GM21723 (cell line): ENCODE measurements around the gene VASP.

Experiments used
- ATAC-seq: cut with Tn5 transposase; IDR thresholded peaks from one replicate; pipeline ENCODE4 v1.9.1; 2021; ENCODE audit warnings: mild to moderate bottlenecking, moderate library complexity; ENCODE audit not compliant: unreplicated experiment

Gene VASP

DNA sequence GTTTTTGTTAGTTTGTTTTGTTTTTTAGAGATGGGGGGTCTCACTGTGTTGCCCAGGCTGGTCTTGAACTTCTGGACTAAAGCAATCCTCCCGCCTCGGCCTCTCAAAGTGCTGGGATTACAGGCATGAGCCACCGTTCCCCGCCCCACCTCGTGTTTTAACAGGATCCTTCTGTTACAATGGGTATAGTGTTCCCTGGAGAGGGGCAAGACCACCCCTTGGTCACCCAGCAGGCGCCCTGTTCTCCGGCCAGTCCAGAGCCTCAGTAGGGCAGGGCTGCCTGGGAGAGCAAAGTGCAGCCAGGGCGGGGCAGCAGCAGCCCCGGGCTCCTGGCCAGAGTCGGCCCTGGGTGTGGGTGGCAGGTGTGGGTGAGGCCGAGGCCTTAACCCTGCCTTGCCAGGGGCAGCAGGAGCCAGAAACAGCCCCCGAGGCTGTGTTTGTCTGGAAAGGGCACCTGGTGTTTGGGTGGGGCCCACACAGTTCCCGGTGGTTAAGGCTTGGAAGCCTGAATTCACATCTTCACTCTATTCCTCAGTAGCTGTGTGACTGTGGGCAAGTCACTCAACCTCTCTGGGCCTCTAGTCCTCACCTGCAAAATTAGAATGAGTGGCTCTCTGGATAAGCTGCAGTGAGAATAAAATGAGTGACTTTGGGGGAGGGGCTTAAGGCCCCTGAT, 7.2 kb downstream of the VASP start:
- ATAC-seq: no peak

DNA sequence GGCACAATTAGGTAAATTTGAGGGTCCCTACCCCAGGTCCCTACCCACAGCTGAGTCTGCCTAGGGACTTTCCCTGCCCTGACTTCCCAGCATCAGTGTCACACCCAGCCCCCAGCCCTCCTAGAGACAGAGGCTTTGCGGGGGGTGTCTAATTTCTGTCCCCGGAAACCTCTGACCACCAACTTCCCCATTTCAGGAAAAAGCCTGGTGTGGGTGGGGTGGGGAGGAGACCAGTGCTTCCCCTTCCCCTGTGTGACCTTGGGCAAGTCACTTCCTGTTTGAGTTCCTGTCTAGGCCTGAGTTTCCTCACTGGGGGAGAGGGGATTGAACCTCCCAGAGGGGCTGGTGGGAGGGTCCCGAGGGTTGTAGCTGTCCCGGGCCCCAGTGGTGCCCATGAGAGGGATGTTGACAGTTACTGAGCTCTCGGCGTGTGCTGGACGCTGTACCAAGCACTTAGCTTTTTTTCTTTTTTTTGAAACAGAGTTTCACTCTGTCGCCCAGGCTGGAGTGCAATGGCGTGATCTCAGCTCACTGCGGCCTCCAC, 7.9 kb downstream of the VASP start:
- ATAC-seq: peak; percentile 32

DNA sequence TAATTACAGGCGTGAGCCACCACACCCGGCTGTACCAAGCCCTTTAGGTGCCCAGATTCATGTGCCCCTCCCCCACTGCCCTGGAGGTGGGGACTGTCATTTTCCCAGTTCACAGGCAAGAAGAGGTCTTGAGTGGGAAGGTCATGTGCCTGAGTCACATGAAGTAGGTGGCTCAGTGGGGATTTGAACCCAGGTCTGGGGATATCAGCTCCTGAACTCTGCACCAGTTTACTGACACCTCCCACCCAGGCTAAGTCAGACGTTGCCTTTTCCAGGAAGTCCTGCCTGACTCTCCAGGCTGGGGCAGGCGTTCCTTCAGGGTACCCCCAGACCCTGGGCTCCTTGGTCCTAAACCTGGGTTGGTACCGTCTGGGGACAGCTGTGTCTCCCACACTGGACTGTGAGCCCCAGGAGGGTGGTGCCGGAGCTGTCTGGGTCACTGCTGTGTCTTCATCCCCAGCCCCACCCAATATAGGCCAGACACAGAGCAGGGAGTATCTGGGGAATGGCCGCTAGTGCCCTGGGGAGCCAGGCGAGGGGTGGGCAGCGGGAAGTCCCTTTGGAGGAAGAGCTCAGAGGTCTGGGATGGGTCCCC, 8.6 kb downstream of the VASP start:
- no peak for ATAC-seq

DNA sequence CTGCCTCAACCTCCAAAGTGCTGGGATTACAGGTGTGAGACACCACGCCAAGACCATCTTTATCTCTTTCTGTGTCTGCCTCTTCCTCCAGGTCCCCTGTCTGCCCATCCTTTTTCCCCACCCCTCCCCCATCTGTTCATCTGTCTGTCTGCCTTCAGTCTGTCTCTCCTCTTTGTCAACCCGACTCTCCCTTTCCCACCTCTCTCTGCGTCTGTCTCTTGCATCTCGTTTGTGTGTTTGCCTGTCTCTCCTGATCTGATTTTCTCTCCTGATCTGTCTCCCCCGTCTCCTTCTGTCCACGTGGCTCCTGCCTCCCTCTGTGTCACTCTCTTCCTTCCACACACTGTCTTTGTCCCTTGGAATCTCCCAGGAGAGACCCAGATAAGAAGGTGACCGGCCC, 10.0 kb downstream of the VASP start:
- ATAC-seq: no peak

DNA sequence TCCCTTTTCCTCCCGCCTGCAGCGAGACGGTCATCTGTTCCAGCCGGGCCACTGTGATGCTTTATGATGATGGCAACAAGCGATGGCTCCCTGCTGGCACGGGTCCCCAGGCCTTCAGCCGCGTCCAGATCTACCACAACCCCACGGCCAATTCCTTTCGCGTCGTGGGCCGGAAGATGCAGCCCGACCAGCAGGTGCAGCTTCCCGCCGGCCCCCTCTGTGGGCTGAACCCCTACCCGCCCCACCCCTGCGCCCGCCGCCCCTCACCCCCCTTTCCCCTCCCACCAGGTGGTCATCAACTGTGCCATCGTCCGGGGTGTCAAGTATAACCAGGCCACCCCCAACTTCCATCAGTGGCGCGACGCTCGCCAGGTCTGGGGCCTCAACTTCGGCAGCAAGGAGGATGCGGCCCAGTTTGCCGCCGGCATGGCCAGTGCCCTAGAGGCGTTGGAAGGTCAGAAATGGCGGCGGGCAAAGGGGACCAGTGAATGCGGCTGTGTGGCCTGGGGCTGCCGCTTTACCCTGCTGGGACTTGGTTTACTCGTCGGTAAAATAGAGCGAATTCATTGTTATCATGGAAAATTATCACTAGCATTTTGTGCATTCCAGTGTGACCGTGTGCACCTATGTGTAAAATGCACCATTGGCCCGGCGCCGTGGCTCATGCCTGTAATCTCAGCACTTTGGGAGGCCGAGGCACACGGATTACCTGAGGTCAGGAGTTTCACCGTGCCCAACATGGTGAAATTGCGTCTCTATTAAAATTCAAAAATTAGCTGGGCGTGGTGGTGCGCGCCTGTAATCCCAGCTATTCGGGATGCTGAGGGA, 10.6 kb downstream of the VASP start:
- ATAC-seq: no peak

DNA sequence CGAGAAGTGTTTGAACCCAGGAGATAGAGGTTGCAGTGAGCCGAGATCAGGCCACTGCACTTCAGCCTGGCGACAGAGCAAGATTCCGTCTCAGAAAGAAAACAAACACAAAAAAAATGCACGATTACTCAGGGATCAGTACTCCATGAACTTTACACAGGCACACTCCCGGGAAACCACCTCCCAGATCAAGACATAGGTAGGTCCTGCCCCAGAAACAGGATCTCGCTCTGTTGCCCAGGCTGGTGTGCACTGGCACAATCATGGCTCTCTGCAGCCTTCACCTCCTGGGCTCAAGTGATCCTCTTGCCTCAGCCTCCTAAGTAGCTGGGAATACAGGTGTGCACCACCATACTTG, 11.2 kb downstream of the VASP start:
- ATAC-seq: no peak

DNA sequence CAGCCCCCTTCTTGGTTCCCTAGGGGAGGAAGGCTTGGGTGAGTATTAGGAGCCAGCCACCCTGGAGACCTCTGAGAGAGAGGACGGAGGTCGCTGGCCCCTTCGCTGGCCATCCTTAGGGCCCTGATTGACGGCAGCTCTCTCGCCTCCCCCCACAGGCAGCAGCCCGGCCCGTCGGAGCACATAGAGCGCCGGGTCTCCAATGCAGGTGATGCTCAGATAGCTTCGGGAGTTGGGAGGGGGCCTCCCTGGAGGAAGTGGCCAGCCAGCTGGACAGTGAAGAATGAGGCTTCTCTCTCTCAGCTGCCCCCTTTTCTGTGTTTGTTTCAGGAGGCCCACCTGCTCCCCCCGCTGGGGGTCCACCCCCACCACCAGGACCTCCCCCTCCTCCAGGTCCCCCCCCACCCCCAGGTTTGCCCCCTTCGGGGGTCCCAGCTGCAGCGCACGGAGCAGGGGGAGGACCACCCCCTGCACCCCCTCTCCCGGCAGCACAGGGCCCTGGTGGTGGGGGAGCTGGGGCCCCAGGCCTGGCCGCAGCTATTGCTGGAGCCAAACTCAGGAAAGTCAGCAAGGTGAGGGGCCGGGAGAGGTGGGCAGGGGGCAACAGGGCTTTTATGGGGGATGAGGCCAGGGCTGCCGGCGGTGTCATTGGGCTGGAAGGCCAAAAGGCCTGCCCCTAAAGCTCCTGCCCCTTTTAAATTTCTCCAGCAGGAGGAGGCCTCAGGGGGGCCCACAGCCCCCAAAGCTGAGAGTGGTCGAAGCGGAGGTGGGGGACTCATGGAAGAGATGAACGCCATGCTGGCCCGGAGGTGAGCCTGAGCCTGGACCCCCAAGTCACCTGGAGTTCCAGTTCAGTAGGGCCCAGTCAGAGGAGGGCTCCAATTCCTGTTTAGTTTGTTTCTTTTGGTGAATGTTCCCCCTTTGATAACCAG, 15.0 kb downstream of the VASP start:
- no peak for ATAC-seq

DNA sequence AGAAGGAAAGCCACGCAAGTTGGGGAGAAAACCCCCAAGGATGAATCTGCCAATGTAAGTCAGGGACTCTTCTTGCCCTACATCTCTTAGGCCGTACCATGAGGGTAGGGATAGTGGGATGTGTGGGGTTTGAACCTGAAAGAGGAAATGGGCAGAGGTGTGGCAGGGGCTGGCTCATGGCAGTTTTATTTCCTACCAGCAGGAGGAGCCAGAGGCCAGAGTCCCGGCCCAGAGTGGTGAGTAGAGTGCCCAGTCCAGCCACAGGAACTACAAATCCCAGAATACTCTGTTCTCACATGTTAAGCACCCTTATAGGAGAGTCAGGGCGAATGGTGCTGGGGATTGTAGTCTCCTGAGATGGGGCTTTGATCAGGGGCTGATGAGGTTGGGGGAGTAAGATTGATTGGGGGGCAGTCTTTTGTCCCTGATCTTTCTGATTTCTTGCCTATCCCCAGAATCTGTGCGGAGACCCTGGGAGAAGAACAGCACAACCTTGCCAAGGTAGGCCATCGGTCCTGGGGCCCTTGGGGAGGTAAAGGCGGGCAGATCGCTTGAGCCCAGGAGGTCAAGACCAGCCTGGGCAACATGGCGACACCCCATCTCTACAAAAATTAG, 16.5 kb downstream of the VASP start:
- peak; percentile 79 for ATAC-seq

DNA sequence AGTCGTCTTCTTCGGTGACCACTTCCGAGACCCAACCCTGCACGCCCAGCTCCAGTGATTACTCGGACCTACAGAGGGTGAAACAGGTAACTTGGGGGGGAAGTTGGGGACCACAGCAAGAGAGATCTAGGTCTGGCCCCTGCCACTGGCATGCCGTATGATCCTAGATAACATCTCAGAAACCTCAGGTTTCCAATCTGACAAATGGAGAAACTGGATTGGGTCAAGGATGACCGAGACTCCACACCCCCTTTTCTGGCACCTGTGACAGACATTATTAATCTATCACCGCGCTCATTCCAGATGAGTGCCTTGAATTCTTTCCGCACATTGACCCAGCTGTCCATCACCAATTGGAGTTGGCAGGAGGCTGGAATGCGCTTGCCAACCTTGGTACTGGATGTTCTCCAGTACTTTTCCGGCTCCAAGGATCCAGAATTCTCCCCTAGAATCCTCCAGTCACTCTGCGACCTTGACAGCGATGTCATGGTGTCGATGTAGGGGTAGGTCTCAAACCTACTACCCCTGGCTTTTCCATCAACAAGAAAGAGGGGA, 17.4 kb downstream of the VASP start:
- no peak for ATAC-seq

DNA sequence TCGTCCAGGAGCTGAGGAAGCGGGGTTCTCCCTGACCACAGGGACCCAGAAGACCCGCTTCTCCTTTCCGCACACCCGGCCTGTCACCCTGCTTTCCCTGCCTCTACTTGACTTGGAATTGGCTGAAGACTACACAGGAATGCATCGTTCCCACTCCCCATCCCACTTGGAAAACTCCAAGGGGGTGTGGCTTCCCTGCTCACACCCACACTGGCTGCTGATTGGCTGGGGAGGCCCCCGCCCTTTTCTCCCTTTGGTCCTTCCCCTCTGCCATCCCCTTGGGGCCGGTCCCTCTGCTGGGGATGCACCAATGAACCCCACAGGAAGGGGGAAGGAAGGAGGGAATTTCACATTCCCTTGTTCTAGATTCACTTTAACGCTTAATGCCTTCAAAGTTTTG, 18.9 kb downstream of the VASP start:
- ATAC-seq: no peak

DNA sequence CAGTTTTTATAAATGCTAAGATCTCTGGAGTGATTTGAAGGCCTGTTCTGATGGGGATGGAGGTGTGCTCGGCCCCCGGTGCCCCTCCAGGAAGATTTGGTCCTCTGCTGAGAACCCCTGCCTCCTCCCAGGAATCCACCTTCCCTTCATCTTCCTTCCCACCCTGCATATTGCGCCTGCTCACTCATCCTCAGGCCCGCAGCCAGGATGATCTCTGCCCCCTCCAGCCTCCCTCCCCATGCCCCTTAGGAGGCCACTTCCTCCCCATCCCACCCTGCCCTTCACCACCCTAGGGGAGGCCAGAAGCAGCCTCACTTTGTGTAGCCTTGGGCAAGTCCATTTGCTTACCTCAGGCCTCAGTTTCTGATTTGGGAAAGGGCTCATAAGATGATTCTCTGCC, 19.7 kb downstream of the VASP start:
- no peak for ATAC-seq

DNA sequence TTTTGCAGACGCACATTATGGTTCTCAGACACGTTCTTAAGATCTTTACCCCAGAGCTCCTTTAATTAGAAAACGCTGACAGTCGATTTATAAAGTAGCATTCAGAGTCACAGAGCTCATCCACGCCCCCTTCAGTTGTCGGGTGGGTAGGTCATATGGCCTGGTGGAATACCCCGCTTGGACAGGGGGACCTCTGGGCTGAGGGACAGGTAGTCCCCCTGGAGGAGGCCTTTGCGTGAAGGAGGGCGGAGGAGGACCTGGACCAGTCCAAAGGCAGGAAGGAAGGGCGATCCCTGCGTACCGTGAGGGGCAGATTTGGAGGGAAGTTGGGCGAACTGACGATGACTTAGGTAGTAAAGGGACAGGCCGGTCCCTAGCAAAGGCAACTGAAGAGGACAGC, 20.5 kb downstream of the VASP start:
- no peak for ATAC-seq

DNA sequence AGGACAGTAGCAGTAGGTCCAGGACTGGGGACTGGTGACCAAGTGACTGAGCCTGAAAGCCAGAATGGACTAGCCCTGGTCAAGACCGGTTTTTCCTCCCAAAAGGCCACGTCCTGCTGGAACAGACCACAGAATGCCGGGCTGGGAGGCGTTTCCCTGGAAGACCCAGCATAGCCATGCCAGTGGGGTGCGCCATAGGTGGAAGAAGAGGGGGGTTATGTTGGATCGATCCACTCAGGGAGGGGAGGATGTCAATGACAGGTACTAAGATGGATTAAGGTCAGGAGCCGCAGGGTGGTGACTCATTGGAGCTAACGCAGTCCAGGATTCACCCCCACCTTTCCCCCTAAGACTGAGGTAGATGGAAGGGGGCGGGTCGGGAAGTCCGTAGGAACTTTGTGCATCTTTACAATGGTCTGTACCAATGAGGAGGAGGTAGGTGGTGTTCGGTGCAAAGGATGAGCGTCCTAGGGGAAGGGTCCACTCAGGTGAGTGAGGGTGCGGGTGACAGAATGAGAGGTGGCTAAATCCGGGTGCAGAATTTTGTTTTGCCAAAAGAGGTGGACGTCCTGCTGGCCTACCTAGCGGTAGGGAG, 21.0 kb downstream of the VASP start:
- no peak for ATAC-seq

DNA sequence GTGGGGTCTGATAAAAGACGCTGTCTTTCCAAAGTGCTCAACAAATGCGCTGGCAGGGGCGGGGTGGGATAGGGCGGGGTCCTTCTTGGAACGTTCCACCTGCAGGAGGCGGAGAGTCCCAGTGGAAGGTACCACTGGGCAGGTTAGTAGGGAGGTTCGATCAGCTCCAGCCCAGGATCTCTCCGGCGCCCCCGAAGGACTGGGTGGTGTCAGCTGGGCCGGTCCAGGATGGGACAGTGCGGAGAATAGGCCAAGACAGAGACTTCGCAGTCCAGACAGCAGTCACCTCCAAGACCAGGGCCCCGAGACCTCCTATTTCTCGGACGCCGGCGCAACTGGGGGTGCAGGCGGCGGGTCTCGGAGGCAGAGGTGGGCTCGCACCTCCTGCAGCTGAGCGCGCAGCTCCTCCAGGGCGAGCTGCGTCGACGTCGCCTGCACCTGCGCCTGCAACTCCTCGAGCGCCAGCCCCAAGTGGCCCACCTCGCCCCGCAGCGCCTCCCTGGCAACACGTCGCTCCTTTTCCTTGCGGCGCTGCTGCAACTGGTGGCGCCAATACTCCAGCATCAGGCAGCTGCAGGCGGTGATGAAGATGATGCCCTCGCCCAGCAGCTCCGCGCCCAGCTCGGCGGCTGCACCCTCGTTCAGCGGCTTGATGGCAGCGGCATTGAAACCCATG, 21.6 kb downstream of the VASP start:
- no peak for ATAC-seq

DNA sequence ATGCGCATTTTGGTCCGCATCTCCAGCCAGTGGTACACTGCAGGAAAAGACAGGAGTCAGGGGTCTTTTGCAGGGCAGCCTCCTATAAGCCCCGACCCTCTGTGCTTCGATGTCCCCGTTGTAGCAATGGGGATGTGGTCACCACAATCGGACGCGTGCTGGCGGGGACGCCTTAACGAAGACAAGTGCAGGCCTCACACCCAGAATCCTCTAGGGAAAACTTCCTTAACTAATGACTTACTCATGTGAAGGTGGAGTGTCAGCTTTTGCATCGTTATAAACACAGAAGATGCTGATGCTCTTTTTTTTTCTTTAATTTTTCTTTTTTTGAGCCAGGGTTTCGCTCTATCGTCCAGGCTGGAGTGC, 22.1 kb downstream of the VASP start:
- ATAC-seq: no peak

DNA sequence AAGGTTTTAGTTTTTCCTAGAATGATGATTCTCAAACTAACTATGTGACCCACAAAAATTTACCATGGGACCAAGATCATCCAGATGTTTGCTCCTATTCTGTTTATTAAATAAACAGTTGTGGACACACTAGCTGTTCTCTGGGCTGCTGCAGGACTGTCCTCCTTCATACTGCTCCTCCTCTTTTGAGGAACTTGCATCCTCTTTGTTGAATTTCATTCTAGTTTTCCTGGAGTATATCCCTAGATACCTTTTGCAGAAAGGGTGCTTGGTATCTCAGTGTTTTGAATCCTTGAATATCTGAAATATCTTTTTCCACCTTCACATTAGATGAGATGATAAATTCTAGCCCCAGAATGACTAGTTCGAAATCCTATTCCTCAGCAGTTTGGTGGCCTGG, 24.1 kb downstream of the VASP start:
- ATAC-seq: no peak

DNA sequence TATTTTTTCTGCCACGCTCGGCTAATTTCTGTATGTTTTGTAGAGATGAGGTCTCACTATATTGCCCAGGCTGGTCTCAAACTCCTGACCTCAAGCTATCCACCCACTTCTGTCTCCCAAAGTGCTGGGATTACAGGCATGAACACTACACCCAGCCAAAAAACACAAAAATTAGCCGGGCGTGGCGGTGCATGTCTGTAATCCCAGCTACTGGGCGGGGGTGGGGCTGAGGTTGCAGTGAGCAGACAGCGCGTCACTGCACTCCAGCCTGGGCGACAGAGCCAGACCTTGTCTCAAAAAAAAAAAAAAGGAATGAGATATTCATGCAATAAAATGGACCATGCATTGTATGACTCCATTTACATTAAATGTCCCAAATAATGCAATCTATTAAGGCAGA, 32.2 kb downstream of the VASP start:
- ATAC-seq: no peak

DNA sequence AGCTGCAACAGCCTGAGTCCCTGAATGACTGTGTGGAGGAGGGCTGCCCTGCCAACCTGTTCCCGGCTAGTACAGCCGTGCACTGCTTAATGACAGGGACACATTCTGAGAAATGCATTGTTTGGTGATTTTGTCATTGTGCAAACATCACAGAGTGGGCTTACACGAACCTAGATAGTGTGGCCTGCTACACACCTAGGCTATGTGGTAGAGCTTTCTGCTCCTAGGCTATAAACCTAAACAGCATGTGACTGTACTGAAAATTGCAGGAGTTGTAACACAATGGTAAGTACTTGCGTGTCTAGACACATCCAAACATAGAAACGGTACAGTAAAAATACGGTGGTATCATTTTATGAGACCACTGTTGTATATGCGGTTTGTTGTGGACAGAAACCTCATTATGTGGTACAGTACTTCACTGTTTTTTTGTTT, 35.0 kb downstream of the VASP start:
- ATAC-seq: no peak

DNA sequence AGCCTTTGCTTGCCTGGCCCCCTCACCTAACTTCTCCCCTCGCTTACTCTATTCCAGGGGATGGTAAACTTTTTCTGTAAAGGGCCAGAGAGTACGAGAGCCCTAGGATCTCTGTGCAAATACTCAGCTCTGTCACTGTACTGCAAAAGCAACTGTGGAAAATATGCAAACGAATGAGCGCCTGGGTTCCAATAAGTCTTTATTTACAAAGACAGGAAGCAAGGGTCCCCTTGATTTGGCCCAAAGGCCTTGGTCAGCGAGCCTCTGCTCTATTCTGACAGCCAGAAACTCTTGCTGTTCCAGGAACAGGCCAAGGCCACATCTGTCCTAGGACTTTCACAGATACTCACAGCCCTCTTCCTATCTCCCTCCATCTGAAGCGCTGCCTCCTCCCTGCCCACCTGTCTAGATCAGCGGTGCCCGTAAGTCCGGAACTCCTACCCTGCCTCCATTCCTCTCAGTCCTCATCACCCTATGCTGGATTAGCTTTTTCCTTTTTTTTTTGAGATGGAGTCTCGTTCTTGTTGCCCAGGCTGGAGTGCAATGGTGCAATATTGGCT, 40.0 kb downstream of the VASP start:
- ATAC-seq: no peak
